ENCODE data around the gene TPX2.
A peak's percentile ranks its signal among the peaks of the same experiment; 100 is the strongest.

The TPX2 gene

GRCh38 chr20:31738729-31739549 is at the start of gene TPX2:
Gene TPX2 (plus strand): TSS chr20:31739290. CDS start chr20:31757477, 18,187 bp downstream.
- DNase-seq = peak; percentile 96
- in situ Hi-C loops (cut with HindIII; ENCODE audit: low pct_ligation_motif_present, low pct_unique_long_range_greater_than_20kb, low sequenced_read_pairs) = no loop called here

- in situ Hi-C loops (cut with HindIII; ENCODE audit: low pct_ligation_motif_present, low pct_unique_long_range_greater_than_20kb, low sequenced_read_pairs) = no loop called here
These were observed 48.9 kb upstream of the TPX2 start for GRCh38 chr20:31690124-31690666.

DNA sequence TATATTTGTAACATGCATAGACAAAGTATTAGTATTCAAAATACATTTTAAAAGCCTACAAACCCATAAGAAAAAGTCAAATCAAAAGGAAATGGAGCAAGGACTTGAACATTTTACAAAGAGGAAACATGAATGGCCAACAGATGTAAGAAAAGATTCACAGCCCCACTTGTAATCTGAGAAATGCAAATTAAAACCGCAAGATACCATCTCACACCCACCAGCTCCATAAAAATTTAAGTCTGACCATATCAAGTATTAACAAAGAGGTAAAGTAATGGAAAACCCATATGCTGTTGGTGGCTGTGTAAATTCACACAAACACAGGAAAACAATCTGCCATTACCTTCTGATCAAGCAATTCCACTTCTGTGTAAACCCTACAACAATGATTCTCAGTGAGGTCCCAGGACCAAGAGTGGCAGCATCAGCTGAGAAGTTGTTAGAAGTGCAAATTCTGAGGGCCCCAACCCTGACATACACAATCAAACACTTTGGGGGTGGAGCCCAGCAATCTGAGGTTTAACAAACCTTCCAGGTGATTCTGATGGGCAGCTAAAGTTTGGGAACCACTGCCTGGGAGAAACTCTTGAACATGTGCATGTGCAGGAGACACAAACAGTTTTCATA is 47.3 kb upstream of the TPX2 start:
- in situ Hi-C loops (cut with HindIII; ENCODE audit: low pct_ligation_motif_present, low pct_unique_long_range_greater_than_20kb, low sequenced_read_pairs) = no loop called here
- DNase-seq = no peak

More at GRCh38 chr20:31690124-31690666, 48.9 kb upstream of the TPX2 start:
- DNase-seq = no peak

DNA sequence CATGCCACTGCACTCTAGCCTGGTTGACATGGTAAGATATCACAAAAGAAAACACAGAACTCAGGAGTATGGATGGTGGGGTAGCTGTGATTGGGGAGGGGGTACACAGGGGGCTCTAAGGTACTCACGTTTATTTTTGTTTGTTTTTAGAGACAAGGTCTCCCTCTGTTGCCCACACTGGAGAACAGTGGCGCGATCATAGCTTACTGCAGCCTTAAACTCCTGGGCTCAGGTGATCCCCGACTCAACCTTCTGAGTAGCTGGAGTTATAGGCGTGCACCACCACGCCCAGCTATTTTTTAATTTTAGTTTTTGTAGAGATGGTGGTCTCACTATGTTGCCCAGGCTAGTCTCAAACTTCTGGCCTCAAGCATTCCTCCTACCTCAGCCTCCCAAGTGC is 45.7 kb upstream of the TPX2 start:
- in situ Hi-C loops (cut with HindIII; ENCODE audit: low pct_ligation_motif_present, low pct_unique_long_range_greater_than_20kb, low sequenced_read_pairs) = no loop called here
- DNase-seq = no peak

- no peak for DNase-seq
- in situ Hi-C loops (cut with HindIII; ENCODE audit: low pct_ligation_motif_present, low pct_unique_long_range_greater_than_20kb, low sequenced_read_pairs) = no loop called here
These were observed 45.0 kb upstream of the TPX2 start for GRCh38 chr20:31693987-31694661.

GRCh38 chr20:31694842-31695593 is 44.1 kb upstream of the TPX2 start:
- in situ Hi-C loops (cut with HindIII; ENCODE audit: low pct_ligation_motif_present, low pct_unique_long_range_greater_than_20kb, low sequenced_read_pairs) = no loop called here

DNA sequence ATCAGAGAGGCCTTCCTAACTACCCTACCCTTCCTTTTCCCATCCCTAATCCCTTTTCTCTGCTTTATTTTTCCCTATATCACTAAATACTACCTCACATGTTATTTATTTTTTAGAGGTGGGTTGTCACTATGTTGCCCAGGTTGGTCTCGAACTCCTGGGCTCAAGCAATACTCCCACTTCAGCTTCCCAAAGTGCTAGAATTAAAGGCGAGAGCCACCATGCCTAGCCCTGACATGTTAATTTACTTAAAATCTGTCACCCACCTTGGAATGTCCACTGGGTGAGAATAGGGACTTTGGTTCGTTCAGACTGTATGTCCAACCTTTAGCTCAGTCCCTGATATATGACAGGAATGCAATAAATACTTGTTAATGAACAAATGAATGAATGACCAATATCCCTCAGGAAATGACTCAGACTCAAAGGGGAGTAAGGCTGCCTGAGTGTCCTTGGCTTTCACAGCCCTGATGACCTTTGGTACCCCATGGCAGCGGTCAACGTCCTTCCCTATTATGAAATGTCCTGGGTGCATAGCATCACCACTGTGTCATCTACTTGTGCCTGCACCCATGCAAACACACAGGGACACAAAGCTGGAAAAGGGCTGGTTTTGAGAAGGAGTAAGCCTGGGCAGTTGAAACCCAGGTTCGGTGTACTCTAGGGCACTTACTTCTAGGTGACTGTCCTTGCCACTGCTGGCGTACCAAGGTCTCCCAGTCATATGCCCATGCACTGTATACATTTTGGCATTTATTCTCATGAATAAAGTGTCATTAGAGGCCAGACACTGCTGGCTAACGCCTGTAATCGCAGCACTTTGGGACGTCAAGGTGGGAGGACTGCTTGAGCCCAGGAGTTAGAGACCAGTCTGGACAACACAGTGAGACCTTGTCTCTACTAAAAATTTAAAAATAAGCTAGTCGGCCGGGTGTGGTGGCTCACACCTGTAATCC is 43.0 kb upstream of the TPX2 start:
- in situ Hi-C loops (cut with HindIII; ENCODE audit: low pct_ligation_motif_present, low pct_unique_long_range_greater_than_20kb, low sequenced_read_pairs) = no loop called here
- peak; percentile 90 for DNase-seq

More at GRCh38 chr20:31694842-31695593, 44.1 kb upstream of the TPX2 start:
- no peak for DNase-seq

GRCh38 chr20:31698243-31698802 is 40.8 kb upstream of the TPX2 start:
- in situ Hi-C loops (cut with HindIII; ENCODE audit: low pct_ligation_motif_present, low pct_unique_long_range_greater_than_20kb, low sequenced_read_pairs) = no loop called here

DNA sequence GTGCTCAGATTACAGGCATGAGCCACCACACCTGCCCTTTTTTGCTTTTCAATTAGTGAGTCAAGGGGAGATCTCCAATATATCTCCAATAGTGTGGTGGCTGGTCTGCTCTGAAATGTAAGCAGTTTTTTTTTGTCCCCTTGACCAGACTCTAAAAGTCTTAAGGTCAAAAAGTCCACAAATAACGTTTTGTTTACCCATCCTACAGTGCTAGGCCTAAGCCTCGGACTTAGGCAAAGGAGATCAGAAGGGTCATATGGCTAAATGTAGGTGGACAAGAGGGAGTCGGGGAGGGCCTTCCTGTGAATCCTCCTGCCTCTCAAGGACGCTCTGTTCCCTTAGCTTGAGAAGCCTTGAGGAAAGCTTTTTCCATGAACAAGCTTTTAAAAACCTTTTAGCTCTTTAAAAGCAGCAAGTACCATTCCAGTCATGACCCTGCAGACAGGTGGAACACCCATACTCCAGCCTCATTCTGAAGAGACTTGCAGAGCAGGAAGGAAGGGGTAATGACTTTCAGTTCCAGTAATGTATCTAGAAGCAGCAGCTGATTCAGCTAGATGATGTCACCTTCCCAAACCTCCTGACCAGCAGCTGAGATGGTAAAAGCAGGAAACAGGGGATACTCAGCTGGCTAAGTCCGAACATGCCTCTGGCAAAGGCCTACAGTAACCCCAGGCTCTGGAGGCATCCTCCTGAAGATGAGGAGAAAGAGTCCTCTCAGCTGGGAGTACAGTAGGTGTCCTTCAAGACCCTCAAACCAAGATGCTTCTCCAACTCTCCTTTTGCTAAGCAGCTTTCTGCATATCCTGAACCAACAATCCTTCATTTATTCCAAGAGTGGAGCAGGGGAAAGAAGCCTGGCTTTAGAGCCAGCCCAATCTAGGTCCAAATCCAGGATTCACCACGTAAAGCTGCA is 40.0 kb upstream of the TPX2 start:
- in situ Hi-C loops (cut with HindIII; ENCODE audit: low pct_ligation_motif_present, low pct_unique_long_range_greater_than_20kb, low sequenced_read_pairs) = no loop called here
- peak; percentile 90 for DNase-seq

More at GRCh38 chr20:31698243-31698802, 40.8 kb upstream of the TPX2 start:
- no peak for DNase-seq

GRCh38 chr20:31699801-31700728 is 39.0 kb upstream of the TPX2 start:
- in situ Hi-C loops (cut with HindIII; ENCODE audit: low pct_ligation_motif_present, low pct_unique_long_range_greater_than_20kb, low sequenced_read_pairs) = no loop called here
- no peak for DNase-seq

DNA sequence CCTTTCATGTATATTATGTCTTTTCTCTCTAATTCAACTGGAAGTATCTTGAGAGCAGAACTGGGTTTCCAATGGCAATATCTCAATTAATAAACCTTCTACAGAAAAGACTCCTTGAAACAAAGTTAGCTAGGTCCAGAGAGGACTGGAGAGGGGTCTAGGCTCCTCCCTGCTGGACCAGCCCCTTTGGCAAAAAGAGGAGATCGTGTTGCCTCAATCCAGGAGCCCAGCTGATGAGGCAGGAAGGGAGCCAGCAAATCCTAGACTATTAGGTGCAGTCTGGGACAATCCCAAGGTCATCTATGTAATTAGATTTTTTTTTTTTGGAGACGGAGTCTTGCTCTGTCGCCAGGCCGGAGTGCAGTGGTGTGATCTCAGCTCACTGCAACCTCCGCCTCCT is 38.3 kb upstream of the TPX2 start:
- no peak for DNase-seq
- in situ Hi-C loops (cut with HindIII; ENCODE audit: low pct_ligation_motif_present, low pct_unique_long_range_greater_than_20kb, low sequenced_read_pairs) = no loop called here

DNA sequence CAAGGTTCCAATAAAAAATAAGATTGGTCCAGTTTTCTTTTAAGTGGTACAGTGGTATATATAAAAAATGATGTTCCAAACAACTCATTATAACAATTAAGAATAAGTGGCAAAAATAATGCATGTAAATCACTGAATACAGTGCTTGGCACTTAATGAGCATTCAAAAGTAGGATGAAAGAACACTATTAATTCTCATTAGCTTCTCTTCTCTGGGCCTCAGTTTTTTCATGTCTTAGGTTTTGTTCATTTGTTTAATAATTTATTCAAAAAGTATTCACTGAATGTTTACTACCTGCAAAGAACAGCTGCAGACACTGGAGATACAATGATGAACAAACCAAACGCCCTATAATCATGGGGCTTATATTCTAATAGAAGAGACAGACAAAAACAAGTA is 37.5 kb upstream of the TPX2 start:
- DNase-seq = no peak
- in situ Hi-C loops (cut with HindIII; ENCODE audit: low pct_ligation_motif_present, low pct_unique_long_range_greater_than_20kb, low sequenced_read_pairs) = no loop called here

GRCh38 chr20:31704225-31705119 is 34.6 kb upstream of the TPX2 start:
- DNase-seq = peak; percentile 75
- in situ Hi-C loops (cut with HindIII; ENCODE audit: low pct_ligation_motif_present, low pct_unique_long_range_greater_than_20kb, low sequenced_read_pairs) = no loop called here

GRCh38 chr20:31705191-31705590 is 33.9 kb upstream of the TPX2 start:
- DNase-seq = no peak
- in situ Hi-C loops (cut with HindIII; ENCODE audit: low pct_ligation_motif_present, low pct_unique_long_range_greater_than_20kb, low sequenced_read_pairs) = no loop called here
